ENCODE measurements around the gene PCBD1.

The PCBD1 gene

GRCh38 chr10:70898687-70899086, 10.3 kb upstream of the PCBD1 start:
- H3K4me1 ChIP-seq (ENCODE audit: insufficient read depth, insufficient read length) = peaks cover 3% of the 10 kb centered on the region
- no peak for DNase-seq (ENCODE audit: low read depth, low spot score)

GRCh38 chr10:70896551-70896950, 8.2 kb upstream of the PCBD1 start:
- Histone ChIP-seq H3K9me3 (ENCODE audit: insufficient read depth, low read length) (no peaks in the 10 kb centered on the region), H3K4me3 (ENCODE audit: insufficient read length, low read depth) (no peak overlapping the region), H3K9ac (ENCODE audit: insufficient read length, low read depth) (no peak overlapping the region), H3K27me3 (ENCODE audit: insufficient read depth, insufficient read length) (no peaks in the 10 kb centered on the region), H3K4me1 (ENCODE audit: insufficient read depth, insufficient read length) (no peaks in the 10 kb centered on the region), H3K36me3 (ENCODE audit: insufficient read depth, insufficient read length, low read length) (no peaks in the 10 kb centered on the region)
- no peak for TF ChIP-seq SUZ12 (IDR thresholded peaks at IDR 0.05; ENCODE audit: extremely low read depth, insufficient read depth, insufficient read length)
- no peak for TF ChIP-seq YY1 (IDR thresholded peaks at IDR 0.05; ENCODE audit: insufficient read depth, insufficient read length)
- TF ChIP-seq ZNF274 (IDR thresholded peaks at IDR 0.05; ENCODE audit: low read depth, low read length) = no peak
- DNase-seq (ENCODE audit: low read depth, low spot score) = no peak

More at GRCh38 chr10:70898687-70899086, 10.3 kb upstream of the PCBD1 start:
- Histone ChIP-seq H3K27me3 (ENCODE audit: insufficient read depth, insufficient read length) (no peaks in the 10 kb centered on the region), H3K9me3 (ENCODE audit: insufficient read depth, low read length) (no peaks in the 10 kb centered on the region), H3K4me3 (ENCODE audit: insufficient read length, low read depth) (no peak overlapping the region), H3K9ac (ENCODE audit: insufficient read length, low read depth) (no peak overlapping the region), H3K36me3 (ENCODE audit: insufficient read depth, insufficient read length, low read length) (no peaks in the 10 kb centered on the region)
- TF ChIP-seq YY1 (IDR thresholded peaks at IDR 0.05; ENCODE audit: insufficient read depth, insufficient read length) = no peak
- no peak for TF ChIP-seq ZNF274 (IDR thresholded peaks at IDR 0.05; ENCODE audit: low read depth, low read length)
- no peak for TF ChIP-seq SUZ12 (IDR thresholded peaks at IDR 0.05; ENCODE audit: extremely low read depth, insufficient read depth, insufficient read length)

- no peak for TF ChIP-seq YY1 (IDR thresholded peaks at IDR 0.05; ENCODE audit: insufficient read depth, insufficient read length)
- no peak for TF ChIP-seq ZNF274 (IDR thresholded peaks at IDR 0.05; ENCODE audit: low read depth, low read length)
- no peak for TF ChIP-seq SUZ12 (IDR thresholded peaks at IDR 0.05; ENCODE audit: extremely low read depth, insufficient read depth, insufficient read length)
- H3K27me3 ChIP-seq (ENCODE audit: insufficient read depth, insufficient read length) = no peaks in the 10 kb centered on the region
- no peak for DNase-seq (ENCODE audit: low read depth, low spot score)
- no peak overlapping the region for H3K4me3 ChIP-seq (ENCODE audit: insufficient read length, low read depth)
- H3K36me3 ChIP-seq (ENCODE audit: insufficient read depth, insufficient read length, low read length) = no peaks in the 10 kb centered on the region
- H3K9ac ChIP-seq (ENCODE audit: insufficient read length, low read depth) = no peak overlapping the region
- peaks cover 5% of the 10 kb centered on the region for H3K4me1 ChIP-seq (ENCODE audit: insufficient read depth, insufficient read length)
- no peaks in the 10 kb centered on the region for H3K9me3 ChIP-seq (ENCODE audit: insufficient read depth, low read length)
Observed at GRCh38 chr10:70894416-70894815, 6.1 kb upstream of the PCBD1 start.

GRCh38 chr10:70893227-70894006, 5.1 kb upstream of the PCBD1 start:
- H3K9me3 ChIP-seq (ENCODE audit: insufficient read depth, low read length) = no peaks in the 10 kb centered on the region
- TF ChIP-seq YY1 (IDR thresholded peaks at IDR 0.05; ENCODE audit: insufficient read depth, insufficient read length) (no peak), ZNF274 (IDR thresholded peaks at IDR 0.05; ENCODE audit: low read depth, low read length) (no peak), SUZ12 (IDR thresholded peaks at IDR 0.05; ENCODE audit: extremely low read depth, insufficient read depth, insufficient read length) (no peak)
- H3K4me3 ChIP-seq (ENCODE audit: insufficient read length, low read depth) = no peak overlapping the region
- DNase-seq (ENCODE audit: low read depth, low spot score) = no peak
- H3K4me1 ChIP-seq (ENCODE audit: insufficient read depth, insufficient read length) = peaks cover 5% of the 10 kb centered on the region
- no peaks in the 10 kb centered on the region for H3K27me3 ChIP-seq (ENCODE audit: insufficient read depth, insufficient read length)
- H3K36me3 ChIP-seq (ENCODE audit: insufficient read depth, insufficient read length, low read length) = no peaks in the 10 kb centered on the region
- H3K9ac ChIP-seq (ENCODE audit: insufficient read length, low read depth) = no peak overlapping the region

GRCh38 chr10:70892631-70893030, 4.3 kb upstream of the PCBD1 start:
- TF ChIP-seq ZNF274 (IDR thresholded peaks at IDR 0.05; ENCODE audit: low read depth, low read length) (no peak), SUZ12 (IDR thresholded peaks at IDR 0.05; ENCODE audit: extremely low read depth, insufficient read depth, insufficient read length) (no peak), YY1 (IDR thresholded peaks at IDR 0.05; ENCODE audit: insufficient read depth, insufficient read length) (no peak)
- no peaks in the 10 kb centered on the region for H3K27me3 ChIP-seq (ENCODE audit: insufficient read depth, insufficient read length)
- no peak for DNase-seq (ENCODE audit: low read depth, low spot score)
- no peak overlapping the region for H3K9ac ChIP-seq (ENCODE audit: insufficient read length, low read depth)
- H3K36me3 ChIP-seq (ENCODE audit: insufficient read depth, insufficient read length, low read length) = no peaks in the 10 kb centered on the region
- H3K4me1 ChIP-seq (ENCODE audit: insufficient read depth, insufficient read length) = peaks cover 5% of the 10 kb centered on the region
- H3K9me3 ChIP-seq (ENCODE audit: insufficient read depth, low read length) = no peaks in the 10 kb centered on the region
- H3K4me3 ChIP-seq (ENCODE audit: insufficient read length, low read depth) = no peak overlapping the region

GRCh38 chr10:70891627-70892026, 3.3 kb upstream of the PCBD1 start:
- Histone ChIP-seq H3K9me3 (ENCODE audit: insufficient read depth, low read length) (no peaks in the 10 kb centered on the region), H3K4me3 (ENCODE audit: insufficient read length, low read depth) (no peak overlapping the region), H3K27me3 (ENCODE audit: insufficient read depth, insufficient read length) (no peaks in the 10 kb centered on the region), H3K4me1 (ENCODE audit: insufficient read depth, insufficient read length) (peaks cover 8% of the 10 kb centered on the region), H3K9ac (ENCODE audit: insufficient read length, low read depth) (no peak overlapping the region), H3K36me3 (ENCODE audit: insufficient read depth, insufficient read length, low read length) (no peaks in the 10 kb centered on the region)
- DNase-seq (ENCODE audit: low read depth, low spot score) = no peak
- TF ChIP-seq SUZ12 (IDR thresholded peaks at IDR 0.05; ENCODE audit: extremely low read depth, insufficient read depth, insufficient read length) (no peak), ZNF274 (IDR thresholded peaks at IDR 0.05; ENCODE audit: low read depth, low read length) (no peak), YY1 (IDR thresholded peaks at IDR 0.05; ENCODE audit: insufficient read depth, insufficient read length) (no peak)

GRCh38 chr10:70890917-70891431, 2.6 kb upstream of the PCBD1 start:
- Histone ChIP-seq H3K9me3 (ENCODE audit: insufficient read depth, low read length) (no peaks in the 10 kb centered on the region), H3K4me1 (ENCODE audit: insufficient read depth, insufficient read length) (peaks cover 8% of the 10 kb centered on the region), H3K9ac (ENCODE audit: insufficient read length, low read depth) (no peak overlapping the region), H3K4me3 (ENCODE audit: insufficient read length, low read depth) (no peak overlapping the region), H3K27me3 (ENCODE audit: insufficient read depth, insufficient read length) (no peaks in the 10 kb centered on the region), H3K36me3 (ENCODE audit: insufficient read depth, insufficient read length, low read length) (no peaks in the 10 kb centered on the region)
- DNase-seq (ENCODE audit: low read depth, low spot score) = no peak
- TF ChIP-seq YY1 (IDR thresholded peaks at IDR 0.05; ENCODE audit: insufficient read depth, insufficient read length) (no peak), SUZ12 (IDR thresholded peaks at IDR 0.05; ENCODE audit: extremely low read depth, insufficient read depth, insufficient read length) (no peak), ZNF274 (IDR thresholded peaks at IDR 0.05; ENCODE audit: low read depth, low read length) (no peak)

Measured in NT2/D1 (cell line).